HTERT RPE-1 (cell line): ENCODE results near the gene AFF1.
"Not testable (repeated sequence)": the region's sequence is repeated elsewhere in the genome, so short reads cannot be mapped to it uniquely, and the experiment has no call there.

Source experiments
- in situ Hi-C: fragments of 300-500 bp; cut with MboI; formaldehyde crosslinking; loops from 4 replicates; pipeline ENCODE4 v1.14.3; 2020; ENCODE audit warnings: low sequenced_read_pairs

Gene AFF1

DNA sequence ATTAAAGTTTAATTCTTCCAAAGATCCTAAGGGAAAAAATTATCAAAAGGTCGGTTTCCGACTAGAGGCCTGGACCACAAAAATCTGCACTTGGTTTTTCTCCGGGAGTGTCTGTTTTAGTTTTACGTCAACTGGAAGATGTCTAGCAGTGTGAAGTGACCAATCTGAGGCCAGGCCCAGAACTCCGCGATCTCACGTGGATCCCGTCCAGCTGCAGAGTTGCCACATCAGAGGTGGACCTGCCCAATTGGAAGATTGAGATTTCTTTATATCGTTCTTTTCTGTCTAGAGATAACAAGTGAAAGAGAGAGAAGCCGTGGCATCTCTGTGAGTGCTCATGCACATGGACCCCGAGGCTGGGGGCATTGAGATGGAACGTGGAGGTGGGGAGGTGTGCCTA is 115.8 kb downstream of the AFF1 start:
- in situ Hi-C loops = no loop called here

DNA sequence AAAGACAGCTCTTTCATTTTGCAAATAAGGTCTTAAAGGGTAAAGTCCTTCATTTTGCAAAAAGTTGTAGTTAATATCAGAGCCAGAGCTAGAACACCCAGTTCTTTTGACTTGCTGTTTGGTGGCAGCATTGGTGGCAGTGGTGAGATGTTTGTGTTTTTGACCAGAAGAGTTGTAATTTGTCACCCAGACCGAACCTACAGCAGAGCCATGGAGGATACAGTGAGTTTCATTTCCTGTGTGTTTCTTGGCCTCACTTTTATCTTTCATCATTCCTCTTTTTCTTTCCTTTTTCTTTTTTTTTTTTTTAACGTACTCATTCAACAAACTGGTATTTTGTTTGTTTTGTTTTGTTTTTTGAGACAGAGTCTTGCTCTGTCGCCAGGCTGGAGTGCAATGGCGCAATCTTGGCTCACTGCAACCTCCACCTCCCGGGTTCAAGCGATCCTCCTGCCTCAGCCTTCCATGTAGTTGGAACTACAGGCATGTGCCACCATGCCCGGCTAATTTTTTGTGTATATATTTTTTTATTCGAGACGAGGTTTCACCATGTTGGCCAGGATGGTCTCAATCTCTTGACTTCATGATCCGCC is 116.4 kb downstream of the AFF1 start:
- in situ Hi-C loops = no loop called here

DNA sequence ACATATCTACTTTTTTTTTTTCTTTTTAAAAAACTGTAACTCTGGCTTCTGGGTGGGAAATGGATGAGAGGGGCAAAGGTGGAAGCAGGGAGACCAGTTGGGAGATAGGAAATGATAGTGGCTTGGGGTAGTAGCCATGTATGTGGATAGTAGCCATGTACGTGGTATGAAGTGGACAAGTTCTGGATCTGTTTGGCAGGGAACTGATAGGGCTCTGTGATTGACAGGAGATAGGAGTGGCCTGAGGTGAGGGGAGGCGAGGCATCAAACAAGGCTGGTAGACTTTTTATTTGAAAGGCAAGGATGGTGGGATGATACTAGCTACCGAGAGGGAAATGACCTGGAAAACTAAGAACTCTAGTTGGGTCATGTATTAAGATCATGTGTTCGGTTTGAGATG is 117.8 kb downstream of the AFF1 start:
- in situ Hi-C loops = no loop called here

GRCh38 chr4:87053176-87053658 is 118.4 kb downstream of the AFF1 start:
- in situ Hi-C loops = no loop called here

- in situ Hi-C loops = no loop called here
Measured at GRCh38 chr4:87053802-87054767, 119.3 kb downstream of the AFF1 start.

- in situ Hi-C loops = no loop called here
Measured at GRCh38 chr4:87054900-87055299, 120.1 kb downstream of the AFF1 start.

- in situ Hi-C loops = no loop called here
Measured at GRCh38 chr4:87055311-87055710, 120.5 kb downstream of the AFF1 start.

- in situ Hi-C loops = no loop called here
Measured at GRCh38 chr4:87056881-87057280, 122.1 kb downstream of the AFF1 start.

- in situ Hi-C loops = no loop called here
Measured at GRCh38 chr4:87057835-87058355, 123.1 kb downstream of the AFF1 start.

DNA sequence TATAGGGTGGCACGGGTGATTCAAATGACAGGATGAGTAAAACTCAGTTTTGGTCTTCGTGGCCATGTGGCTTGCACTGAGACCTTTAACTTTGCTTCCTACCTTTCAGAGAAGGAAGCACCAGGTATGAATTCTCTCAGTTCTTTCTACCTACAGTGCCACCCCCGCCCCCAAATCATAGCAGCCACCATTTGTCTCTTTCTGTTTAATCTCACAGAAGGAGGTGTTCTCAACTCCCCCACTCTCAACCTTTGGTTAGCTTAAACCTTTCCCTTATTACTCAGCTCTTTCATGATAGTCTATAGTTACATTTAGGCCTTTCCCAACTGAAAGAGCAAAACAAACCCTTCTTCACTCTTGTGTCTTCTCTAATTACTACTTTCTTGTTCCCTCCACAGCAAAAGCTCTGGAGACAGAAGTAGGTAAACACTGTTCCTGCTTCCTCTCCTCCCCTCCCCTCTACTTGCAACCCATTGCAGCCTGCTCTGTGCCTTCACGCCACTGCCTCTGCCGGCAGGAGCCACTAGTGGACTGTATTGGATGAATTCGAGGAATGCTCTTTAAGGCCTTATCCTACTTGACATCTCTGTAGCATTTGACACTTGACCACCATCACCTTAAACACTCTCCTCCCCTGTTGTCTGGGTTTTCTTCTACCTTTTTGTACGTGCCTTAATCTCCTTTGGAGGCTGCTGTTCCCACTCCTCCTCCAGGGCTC is 123.7 kb downstream of the AFF1 start:
- in situ Hi-C loops = no loop called here

DNA sequence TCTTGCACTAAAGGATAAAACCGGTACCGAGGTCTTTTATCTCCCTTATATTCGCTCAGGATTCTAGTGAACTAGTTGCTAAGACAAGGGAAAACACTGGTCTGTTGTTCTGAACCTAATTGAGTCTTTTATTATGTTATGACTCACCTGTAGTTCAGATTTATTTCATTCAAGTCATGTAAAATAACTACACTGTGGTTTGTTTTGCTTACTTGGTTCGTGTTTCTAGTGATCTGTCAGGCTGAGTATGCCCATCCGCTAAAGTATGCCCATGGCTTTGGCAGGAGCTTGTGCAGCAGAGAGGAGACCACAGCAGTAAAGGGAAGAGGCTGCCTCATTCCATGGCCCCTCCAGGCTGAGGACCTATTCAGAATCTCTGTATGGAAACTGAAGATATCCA is 126.1 kb downstream of the AFF1 start:
- in situ Hi-C loops = no loop called here

- in situ Hi-C loops = no loop called here
Measured at GRCh38 chr4:87065021-87065420, 130.2 kb downstream of the AFF1 start.

- in situ Hi-C loops = no loop called here
Measured at GRCh38 chr4:87066403-87067123, 131.8 kb downstream of the AFF1 start.

DNA sequence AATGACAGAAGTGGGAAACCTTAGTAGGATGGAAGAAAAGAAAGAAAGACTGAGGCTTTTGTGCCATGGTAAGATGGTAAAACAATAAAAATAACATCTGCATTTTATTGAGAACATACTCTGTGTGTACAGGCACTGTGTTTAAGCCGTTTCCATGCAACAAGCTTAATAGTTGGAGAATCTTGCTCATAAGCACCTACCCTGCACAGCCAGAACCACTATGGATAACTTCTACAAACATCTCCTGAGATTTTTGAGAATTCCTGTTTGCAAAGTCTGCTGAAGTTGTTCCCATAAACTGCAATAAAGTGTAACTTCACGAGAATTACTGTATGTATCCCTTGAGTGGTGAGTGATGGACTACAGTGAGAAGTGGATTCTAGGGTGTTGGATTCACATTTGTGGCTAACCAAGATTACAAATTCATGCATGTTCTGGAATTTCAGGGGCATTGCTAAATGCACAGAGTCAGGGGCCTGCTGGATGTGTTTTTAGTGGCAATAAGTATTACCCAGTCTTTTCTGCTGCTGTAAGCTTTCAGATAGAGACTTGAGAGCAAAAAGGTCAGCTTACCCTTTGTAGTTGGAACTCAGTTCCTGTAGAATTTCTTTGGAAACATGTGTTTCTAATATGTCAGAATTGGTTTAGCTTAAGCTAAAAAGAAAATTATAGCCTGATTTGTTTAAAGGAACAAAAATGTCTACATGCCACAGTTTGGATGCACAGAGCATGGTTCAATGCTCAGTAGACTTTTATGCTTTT is 132.5 kb downstream of the AFF1 start:
- in situ Hi-C loops = no loop called here

DNA sequence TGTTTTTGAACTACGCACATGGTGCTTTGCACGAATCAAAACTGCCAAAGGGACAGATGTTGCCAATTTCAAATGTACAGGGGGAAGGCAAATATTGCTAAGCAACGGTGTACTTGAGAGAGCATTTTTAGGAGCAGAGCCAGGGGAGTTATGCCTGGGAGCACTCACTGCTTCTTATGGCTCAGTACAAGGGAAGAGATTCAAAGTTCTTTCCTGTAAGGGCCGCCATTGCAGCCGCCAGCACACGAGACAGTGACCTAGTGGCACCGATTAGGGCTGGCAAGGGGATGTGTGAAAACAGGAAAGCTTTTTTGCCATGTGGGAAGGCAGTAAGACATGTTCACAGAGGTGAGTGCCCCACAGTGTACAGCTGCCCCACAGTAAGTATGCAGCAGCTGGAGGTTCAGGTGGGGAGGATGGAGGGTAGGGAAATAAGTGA is 133.8 kb downstream of the AFF1 start:
- in situ Hi-C loops = no loop called here

DNA sequence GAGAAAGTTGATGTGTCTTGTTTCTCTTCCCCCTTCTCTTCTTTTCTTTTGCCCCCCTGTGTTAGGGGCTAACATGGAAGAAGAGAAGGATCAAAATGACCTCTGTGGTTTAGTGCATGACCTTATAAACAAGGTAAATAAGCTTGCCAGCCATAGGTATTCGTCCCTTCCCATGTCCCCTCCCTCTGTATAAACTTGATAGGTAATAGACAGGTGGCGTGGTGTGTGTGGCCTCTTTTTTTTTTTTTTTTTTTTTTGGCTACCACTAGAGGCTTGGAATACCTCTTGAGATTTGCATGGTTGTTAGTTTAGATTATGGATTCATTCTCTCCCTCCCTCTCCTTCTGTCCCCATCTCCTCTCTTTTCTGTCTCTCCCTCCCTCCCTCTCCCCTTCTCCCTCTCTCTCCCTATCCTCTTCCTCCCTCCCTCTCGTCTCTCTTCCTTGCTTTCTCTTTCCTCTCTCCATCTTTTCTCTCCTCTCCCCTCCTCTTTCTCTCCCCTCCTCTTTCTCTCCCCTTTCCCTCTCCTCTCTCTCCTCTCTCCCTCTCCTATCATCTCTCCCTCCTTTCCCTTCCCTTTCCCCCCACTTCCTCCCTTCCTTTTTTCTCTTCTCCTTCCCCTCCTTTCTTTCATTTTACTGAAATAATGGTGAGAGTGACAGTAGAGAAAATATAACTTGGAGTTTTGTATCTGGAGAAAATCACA is 134.4 kb downstream of the AFF1 start:
- in situ Hi-C loops = no loop called here

- in situ Hi-C loops = no loop called here
Measured at GRCh38 chr4:87071401-87071800, 136.6 kb downstream of the AFF1 start.

DNA sequence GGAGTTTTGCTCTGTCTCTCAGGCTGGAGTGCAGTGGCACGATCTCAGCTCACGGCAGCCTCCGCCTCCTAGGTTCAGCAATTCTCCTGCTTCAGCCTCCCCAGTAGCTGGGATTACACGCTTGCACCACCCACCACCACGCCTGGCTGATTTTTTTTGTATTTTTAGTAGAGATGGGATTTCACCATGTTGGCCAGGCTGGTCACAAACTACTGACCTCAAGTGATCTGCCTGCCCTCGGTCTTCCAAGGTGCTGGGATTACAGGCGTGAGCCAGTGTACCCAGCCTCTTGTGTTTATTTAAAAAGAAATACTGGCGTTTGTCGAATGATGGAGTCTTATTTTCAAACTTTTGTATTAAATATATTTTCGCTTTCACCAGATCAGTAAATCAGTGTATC is 137.7 kb downstream of the AFF1 start:
- in situ Hi-C loops = not testable (repeated sequence)
